ENCODE measurements around the gene ZCCHC14.
A peak's percentile ranks its signal among the peaks of the same experiment; 100 is the strongest.
"Not testable (repeated sequence)": the region's sequence is repeated elsewhere in the genome, so short reads cannot be mapped to it uniquely, and the experiment has no call there.

The ZCCHC14 gene

GRCh38 chr16:87409153-87409552 is 83.7 kb downstream of the ZCCHC14 start:
- no peak for DNase-seq (ENCODE audit: low spot score)

DNA sequence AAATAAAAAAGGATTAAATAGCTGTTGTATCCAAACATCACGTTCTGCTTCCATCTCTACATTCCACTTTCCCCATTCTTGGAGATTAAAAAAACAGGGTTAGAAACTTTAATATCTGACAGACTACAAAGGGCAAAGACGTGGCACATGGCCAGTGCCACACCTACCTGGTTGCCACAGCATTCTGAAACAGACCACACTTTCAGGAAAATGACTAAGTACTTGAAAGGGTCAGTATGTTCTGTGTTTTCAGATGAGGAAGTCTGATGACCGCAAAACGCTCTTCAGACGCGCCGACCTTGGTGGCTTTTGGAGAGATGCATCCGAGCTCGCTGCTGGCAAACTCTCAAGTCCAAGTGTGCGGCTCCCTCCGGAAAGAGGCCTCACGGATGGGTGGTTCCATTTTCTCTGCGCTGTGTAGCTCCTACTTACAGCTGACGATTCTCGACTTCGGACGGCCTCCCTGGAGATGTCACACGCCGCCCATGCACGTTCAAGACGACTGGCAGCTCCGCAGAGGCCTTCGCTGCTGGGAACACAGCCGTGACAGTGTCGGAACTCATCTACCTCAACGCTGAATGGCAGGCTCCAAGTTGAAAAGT is 85.2 kb downstream of the ZCCHC14 start:
- no peak for DNase-seq (ENCODE audit: low spot score)

DNA sequence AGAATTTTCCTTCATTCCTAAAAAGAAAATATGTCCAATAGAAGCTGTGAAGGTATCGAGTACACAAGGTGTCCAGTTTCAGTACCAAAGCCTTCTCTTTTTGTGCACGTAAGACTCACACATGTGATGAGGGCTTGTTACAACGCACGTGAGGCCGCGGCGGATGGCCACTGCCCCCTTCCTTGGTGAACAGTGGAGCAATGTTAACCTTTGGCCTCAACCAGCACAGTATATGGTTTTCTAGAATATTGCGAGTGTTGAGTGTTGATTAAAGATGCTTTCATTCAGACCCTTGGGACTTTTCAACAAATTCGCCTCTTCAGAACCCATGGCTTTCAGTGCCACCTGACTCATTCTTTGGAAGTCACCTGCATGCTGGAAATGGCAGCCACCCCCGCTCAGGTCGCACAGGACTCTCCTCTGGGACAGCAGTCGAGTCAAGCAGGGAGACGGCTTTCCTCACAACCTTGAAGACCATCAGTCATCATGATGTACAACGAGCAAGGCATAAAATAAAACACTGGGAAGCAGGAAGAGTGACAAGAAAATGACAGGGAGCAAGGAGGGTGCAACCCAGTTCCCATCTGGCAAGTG is 86.2 kb downstream of the ZCCHC14 start:
- DNase-seq (ENCODE audit: low spot score): no peak

DNA sequence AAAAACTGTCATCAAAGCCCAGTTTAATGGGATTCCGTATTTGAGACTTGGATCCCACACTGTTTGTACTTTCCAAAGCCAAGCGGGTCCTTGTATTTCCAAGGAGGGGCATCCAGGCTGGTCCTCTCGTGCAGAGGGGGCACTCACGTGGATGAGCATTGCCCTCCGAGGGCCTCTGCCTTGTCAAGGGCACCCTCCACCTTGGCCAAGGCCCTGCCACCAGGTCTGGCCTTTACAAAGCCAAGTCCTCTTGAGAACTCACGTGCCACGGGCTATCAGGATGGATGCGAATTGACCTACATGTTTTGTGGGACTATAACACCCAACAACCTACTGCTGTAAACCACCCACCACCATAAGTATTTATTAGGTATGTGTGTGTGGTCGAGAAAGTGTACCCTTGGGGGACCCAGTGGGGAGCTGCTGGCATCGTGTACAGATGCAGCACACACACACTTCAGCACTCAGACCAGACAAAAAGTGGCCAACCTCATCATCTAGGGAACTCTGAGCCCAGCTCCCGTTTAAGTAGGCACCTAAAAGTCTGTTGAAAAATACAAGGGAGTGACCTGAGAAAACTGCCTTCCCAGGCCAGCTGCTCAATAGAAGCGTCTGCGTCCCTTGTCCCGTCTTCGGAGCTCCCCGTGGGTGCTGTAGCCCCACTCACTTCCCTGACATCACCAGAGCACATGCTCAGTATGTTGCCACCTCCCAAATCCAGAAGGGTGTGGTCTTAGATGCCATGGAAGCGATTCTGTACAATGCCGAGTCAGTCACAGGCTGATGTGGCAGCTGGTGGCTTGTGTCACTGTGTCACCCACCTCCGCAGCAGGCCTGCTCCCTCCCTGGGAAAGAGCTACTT is 87.8 kb downstream of the ZCCHC14 start:
- no peak for DNase-seq (ENCODE audit: low spot score)

DNA sequence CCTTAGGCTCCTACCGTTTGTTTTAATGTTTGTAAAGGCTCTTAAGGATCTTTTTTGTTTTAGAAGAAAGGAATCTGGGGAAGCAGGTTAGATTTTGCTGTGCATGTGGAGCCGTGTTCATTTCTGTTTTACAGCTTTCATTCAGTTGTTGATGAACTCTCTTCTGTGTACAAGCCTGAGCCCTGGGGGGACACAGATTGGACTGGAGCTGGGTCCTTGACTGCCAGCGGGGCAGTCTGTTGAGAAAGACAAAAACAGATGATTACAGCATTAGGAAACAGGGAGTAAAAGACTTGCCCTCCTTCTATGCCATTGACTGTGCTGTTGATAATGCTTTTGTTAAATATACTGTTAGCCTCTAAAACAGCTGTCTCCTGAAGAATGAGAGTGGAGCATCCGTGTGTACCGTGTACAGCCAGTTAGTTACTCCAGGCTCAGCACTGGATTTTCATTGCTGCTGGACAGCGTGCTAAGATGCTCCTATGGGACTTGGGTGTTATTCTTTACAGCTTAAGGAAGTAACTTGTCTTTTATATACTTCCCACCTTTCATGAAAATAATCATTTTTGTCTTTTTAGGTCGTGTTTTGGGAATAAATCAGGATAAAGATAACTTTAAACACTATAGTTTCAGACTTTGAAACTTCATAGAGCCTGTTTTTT is 97.5 kb downstream of the ZCCHC14 start:
- no peak for DNase-seq (ENCODE audit: low spot score)

DNA sequence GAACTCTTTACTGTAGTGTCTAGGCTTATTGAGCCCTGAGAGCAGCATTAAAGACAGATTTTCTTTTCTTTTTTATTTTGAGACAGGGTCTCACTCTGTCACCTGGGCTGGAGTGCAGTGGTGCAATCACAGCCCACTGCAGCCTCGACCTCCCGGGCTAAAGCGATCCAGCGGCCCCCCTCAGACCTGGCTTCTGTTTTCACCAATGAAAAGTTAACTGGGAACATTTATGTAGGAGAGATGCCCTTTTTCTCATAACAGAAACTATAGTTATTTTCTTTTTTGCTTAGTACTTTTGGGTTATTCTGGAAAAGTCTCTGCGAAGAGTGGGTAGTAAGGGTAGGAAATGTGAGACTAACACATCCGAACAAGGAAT is 99.2 kb downstream of the ZCCHC14 start:
- DNase-seq (ENCODE audit: low spot score): no peak

DNA sequence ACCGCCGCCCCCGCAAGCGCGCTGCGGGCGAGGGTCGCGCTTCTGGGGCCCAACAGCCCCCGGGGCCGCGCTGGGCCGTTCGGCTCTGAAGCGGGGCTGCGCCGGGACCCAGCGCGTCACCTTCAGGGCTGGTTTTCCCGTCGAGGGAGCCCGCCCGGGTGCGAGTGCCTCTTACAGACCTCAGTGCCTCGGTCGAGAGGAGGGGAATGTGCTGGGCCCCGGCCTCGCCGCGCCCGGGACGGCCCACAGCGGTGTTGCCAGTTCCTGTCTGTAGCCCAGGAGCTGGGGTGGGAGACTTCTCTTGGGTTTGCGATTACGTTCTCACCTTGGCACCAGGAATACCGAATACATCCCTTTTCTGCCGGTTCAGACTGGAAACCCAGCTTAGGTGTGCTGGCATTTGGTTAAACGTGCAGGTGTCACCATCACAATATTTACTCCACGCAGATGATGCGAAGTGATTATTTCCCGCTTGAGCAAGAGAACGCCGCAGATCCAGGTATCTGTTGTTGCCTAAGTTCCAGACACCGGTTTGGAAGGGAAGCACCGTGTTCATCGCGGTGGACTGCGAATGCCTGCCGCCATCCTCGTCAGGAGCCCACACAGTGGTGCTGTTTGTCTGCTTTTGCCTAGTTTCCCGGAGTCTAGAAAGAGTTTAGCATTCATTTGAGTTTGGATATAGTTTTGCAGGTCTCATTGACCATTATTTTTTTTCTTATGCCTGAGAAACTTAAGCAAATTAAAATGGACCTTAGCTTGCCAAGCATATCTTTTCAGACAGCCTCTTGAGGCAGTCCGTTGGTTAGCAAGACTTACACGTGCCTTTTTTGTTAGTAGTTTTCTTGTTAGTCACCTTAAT is 99.8 kb downstream of the ZCCHC14 start:
- DNase-seq (ENCODE audit: low spot score): peak; percentile 58

DNA sequence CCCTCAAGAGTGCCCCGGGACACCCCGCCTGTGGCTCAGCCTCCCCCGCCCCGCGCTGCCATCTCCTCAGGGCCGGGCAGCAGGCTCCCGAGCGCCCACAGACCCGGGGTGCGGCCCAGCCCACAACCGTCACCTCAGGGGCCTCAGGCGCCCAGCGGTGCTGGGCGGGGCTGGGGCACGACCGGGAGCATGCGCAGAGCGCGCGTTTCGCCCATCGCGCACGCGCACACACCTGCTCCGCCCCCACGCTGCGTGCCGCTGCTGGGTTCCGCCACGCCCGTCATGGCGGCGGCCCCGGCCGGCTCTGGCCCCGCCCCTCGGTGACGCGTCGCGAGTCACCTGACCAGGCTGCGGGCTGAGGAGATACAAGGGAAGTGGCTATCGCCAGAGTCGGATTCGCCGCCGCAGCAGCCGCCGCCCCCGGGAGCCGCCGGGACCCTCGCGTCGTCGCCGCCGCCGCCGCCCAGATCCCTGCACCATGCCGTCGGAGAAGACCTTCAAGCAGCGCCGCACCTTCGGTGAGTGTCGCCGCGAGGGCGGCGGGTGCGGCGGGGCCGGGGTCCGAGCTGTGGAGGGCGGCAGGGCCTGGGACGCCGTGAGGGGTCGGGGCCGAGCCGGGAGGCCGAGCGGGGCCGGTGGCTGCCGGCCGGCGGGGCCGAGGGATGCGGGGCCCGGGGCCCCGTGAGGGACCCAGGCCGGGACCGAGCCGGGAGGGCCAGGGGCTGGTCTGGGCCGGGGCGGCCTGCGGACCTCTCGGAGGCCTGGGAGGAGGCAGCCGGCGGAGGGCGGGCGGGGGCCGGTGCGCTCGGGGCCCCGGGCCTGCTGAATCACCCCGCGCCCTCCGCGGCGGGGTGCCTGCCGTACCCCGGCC is 100.6 kb downstream of the ZCCHC14 start, which contains the start of gene MAP1LC3B:
TSS of gene MAP1LC3B (plus strand) at position 387 of the 871 bp plus-strand sequence. CDS start at position 479, 92 bp downstream.
- peak; percentile 98 for DNase-seq (ENCODE audit: low spot score)

- DNase-seq (ENCODE audit: low spot score): peak; percentile 70
Observed at GRCh38 chr16:87391324-87391949, 101.4 kb downstream of the ZCCHC14 start.

DNA sequence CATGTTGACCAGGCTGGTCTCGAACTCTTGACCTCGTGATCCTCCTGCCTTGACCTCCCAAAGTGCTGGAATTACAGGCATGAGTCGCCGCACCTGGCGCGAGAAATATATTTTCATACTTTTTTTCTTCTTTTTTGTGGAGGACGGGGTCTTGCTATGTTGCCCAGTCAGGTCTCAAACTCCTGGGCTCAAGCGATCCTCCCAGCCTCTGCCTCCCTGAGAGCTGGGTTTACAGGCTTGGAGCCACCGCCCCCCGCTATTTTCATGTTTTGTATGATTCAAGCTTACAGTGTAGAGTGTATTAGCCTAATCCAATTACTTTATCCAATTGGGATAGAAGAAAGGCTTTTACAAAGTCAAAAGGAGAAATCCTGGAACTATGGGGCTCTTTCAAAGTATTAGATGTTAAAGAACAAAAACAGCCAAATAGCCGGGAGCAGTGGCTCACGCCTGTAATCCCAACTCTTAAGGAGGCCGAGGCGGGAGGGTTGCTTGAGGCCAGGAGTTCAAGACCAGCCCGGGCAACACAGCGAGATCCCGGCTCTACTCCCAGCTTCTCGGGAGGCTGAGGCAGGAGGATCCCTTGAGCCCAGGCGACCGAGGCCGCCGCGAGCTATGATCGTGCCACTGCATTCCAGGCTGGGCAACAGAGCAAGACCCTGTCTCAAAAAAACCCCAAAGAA is 102.0 kb downstream of the ZCCHC14 start:
- DNase-seq (ENCODE audit: low spot score): no peak

- not testable (repeated sequence) for DNase-seq (ENCODE audit: low spot score)
Observed at GRCh38 chr16:87389914-87390313, 102.9 kb downstream of the ZCCHC14 start.

DNA sequence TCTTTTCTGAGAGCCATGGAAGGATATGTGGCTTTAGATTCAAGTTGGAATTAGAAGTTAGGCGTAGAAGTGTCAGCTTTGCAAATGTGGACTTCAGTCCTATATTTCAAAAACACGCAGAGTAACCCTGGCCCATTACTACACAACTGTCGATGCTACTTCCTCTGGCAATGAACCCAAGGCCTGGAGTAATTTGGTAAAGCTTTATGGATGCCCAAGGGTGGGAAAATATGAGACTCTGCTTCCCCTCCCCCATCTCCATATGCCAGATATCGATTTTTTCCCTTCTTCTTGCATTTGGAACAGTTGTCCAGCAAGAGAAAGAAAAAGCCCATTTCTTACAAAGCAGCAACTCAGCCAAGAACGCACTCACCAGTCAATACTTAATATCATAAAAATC is 103.6 kb downstream of the ZCCHC14 start:
- no peak for DNase-seq (ENCODE audit: low spot score)

DNA sequence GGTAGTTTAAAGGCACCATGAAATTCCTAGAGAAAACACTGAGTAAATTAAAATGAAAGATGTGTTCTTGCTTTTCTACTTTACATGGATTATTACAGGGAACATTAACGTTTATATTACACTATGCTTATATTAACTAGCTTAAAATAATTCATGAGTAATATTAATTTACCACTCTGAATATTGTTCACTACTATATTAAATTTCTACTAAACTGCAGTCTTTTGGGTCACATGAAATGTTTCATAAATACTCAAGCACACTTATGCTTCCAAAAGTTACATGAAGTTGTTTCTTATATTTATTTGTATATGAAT is 104.0 kb downstream of the ZCCHC14 start:
- no peak for DNase-seq (ENCODE audit: low spot score)

DNA sequence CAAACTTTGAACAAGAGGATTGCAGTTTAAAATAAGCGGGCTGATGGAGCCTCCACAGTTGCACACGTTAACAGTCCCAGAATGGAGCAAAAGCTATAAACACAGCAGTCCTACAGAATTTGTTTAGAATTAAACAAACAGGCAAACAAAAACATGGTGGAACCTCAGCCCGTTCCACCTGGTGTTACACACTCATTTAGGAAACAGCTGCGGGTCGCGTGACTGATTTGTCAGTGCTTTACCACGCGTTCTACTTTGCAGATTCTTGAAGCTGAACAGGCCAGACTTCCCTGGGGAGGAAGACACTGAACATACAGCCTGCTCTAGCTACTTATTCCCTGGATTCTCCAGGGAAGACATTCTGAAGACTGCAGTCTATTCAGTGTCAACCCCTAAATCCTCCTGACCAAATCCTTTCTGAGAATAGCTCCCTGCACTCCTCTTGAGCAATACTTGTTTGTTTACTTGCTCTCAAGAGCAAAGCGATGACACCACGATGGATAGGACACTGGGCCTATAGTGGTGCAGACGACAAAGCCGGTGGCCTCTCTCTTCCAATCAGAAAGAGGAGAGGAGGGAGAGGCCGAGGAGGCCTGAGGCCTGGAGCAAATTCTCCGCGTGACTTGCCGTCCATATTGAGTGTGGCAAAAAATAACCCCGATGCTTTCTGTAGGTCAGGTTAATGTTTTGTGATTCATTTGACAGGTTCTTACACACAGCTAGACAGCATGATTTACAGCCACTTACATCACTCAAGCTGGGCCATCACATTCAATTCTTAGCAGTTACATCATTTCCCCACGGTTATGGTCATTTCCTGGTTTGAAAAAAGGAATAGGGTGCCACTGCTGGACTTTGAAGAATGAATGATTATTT is 104.6 kb downstream of the ZCCHC14 start:
- peak; percentile 97 for DNase-seq (ENCODE audit: low spot score)

- not testable (repeated sequence) for DNase-seq (ENCODE audit: low spot score)
Observed at GRCh38 chr16:87384875-87385167, 108.0 kb downstream of the ZCCHC14 start.

GRCh38 chr16:87384162-87384874 is 108.5 kb downstream of the ZCCHC14 start:
- peak; percentile 58 for DNase-seq (ENCODE audit: low spot score)

GRCh38 chr16:87383505-87384161 is 109.2 kb downstream of the ZCCHC14 start, which contains the start of gene FBXO31:
Gene FBXO31, minus strand, starts transcription at chr16:87383776. Its CDS starts 32 bp downstream, at chr16:87383744.
- DNase-seq (ENCODE audit: low spot score): peak; percentile 85

All from HuH-7 (cell line).